Body of pancreas (tissue), 4 donors: ENCODE measurements around the gene FLACC1.

Experiments
- POLR2A ChIP-seq, 3 donors: fragments of 450-650 bp; IDR thresholded peaks; one replicate each; pipeline ENCODE4 v1.6.1; 2016; ENCODE audit warnings: antibody characterized with exemption in 3 of 3, mild to moderate bottlenecking in 2 of 3
- TF ChIP-seq, protein P1 (sequence below), 7 experiments: fragments of 450-650 bp in 4 of 7; fragments of 200-600 bp in 3 of 7; sonication (generic) in 3 of 7; IDR thresholded peaks; one replicate each; pipeline ENCODE4 v1.5.1; 2016 to 2019; ENCODE audit warnings: antibody characterized with exemption in 7 of 7

DNA sequence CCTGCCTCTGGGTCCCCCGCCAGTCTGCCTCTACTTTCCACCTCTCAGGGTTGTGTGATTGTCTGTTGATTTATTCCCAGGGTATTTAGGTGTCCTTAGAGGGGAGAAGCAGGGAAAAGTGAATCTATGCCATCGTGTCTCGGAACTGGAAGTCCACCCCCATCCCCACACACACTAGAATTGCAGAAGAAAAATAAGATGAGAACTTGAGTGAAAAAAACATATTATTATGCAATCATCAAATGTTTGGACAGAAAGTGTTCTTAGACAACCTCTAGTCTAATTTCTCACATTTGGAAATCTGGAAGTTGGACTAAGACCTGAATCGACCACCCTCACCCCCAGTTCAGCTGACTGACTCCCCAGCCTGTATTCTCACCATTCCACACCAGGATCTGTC, 110.9 kb downstream of the FLACC1 start:
- TF ChIP-seq, protein P1, sequence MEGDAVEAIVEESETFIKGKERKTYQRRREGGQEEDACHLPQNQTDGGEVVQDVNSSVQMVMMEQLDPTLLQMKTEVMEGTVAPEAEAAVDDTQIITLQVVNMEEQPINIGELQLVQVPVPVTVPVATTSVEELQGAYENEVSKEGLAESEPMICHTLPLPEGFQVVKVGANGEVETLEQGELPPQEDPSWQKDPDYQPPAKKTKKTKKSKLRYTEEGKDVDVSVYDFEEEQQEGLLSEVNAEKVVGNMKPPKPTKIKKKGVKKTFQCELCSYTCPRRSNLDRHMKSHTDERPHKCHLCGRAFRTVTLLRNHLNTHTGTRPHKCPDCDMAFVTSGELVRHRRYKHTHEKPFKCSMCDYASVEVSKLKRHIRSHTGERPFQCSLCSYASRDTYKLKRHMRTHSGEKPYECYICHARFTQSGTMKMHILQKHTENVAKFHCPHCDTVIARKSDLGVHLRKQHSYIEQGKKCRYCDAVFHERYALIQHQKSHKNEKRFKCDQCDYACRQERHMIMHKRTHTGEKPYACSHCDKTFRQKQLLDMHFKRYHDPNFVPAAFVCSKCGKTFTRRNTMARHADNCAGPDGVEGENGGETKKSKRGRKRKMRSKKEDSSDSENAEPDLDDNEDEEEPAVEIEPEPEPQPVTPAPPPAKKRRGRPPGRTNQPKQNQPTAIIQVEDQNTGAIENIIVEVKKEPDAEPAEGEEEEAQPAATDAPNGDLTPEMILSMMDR (IDR thresholded peaks at IDR 0.05) = no peak
- TF ChIP-seq POLR2A (IDR thresholded peaks at IDR 0.05) = no peak
